B cell (primary cell): ENCODE measurements around the gene KIAA0319L.

ENCODE experiments used
- CTCF ChIP-seq: fragments of 200-600 bp; IDR thresholded peaks from one replicate; pipeline ENCODE4 v1.8.0; 2022; ENCODE audit warnings: antibody characterized with exemption, mild to moderate bottlenecking
- EZH2 ChIP-seq: IDR thresholded peaks from 2 replicates; pipeline ENCODE4 v1.6.1; 2012; ENCODE audit warnings: borderline replicate concordance, low read depth, mild to moderate bottlenecking, moderate library complexity, low read length; ENCODE audit not compliant: insufficient read depth, poor library complexity, severe bottlenecking

GRCh38 chr1:35386290-35386689 is 170.9 kb downstream of the KIAA0319L start:
- TF ChIP-seq EZH2 (no peak), CTCF (no peak)
